ENCODE data around the gene ENC1.
A peak's percentile ranks its signal among the peaks of the same experiment; 100 is the strongest.

ENC1 gene

GRCh38 chr5:74655206-74655605 is 14.7 kb upstream of the ENC1 start:
- DNase-seq: no peak

GRCh38 chr5:74653991-74654390 is 13.5 kb upstream of the ENC1 start:
- no peak for DNase-seq

- no peak for DNase-seq
These were observed 12.0 kb upstream of the ENC1 start for GRCh38 chr5:74652576-74652975.

DNA sequence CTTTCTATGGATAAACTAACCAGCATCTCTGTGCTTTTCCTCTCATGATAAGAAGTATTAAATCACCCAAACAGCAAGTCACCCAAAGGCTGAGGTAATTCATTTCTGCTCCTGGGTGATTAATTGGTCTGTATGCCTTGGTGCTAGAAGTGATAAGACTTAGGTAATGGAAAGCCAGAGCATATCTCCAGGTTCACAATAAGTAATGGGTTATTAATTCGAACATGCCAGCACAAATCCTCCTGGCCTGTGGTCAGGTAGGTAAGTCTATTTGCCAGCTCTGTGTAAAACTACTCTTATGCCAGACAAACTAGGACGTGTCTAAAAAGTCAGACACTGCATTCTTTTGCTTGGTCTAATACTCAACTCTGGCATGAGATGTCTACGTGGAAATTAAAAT is 11.2 kb upstream of the ENC1 start:
- no peak for DNase-seq

GRCh38 chr5:74649421-74649973 is 9.0 kb upstream of the ENC1 start:
- no peak for DNase-seq

GRCh38 chr5:74648835-74649293 is 8.3 kb upstream of the ENC1 start:
- DNase-seq: peak; percentile 21 to 73

GRCh38 chr5:74647096-74647495 is 6.6 kb upstream of the ENC1 start:
- no peak for DNase-seq

DNA sequence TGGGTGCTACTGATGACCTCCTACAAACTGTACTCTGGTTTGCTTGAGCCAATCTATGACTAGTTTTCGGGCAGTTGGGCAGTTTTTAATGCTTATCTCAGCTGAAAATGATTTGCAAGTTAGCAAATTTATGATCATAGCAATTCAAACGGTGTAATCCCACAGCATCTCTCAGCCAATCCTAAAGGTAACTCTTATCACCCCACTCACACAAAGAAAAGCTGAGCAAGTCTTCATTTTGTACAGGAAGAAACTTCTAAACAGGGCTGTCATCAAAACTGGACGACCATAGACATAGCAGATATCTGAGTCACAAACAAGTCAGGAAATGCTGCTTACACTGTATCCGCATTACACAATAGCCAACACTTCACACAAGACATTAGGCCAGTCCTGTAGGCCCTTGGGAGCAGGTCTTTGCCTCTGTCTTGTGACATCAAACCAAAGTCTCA is 2.6 kb upstream of the ENC1 start:
- peak in 1 of 2 donors; percentile 41 for DNase-seq

GRCh38 chr5:74642543-74642863 is 2.0 kb upstream of the ENC1 start:
- DNase-seq: no peak

- DNase-seq: peak; percentile 14 to 31
These were observed 1.4 kb upstream of the ENC1 start for GRCh38 chr5:74641735-74642542.

DNA sequence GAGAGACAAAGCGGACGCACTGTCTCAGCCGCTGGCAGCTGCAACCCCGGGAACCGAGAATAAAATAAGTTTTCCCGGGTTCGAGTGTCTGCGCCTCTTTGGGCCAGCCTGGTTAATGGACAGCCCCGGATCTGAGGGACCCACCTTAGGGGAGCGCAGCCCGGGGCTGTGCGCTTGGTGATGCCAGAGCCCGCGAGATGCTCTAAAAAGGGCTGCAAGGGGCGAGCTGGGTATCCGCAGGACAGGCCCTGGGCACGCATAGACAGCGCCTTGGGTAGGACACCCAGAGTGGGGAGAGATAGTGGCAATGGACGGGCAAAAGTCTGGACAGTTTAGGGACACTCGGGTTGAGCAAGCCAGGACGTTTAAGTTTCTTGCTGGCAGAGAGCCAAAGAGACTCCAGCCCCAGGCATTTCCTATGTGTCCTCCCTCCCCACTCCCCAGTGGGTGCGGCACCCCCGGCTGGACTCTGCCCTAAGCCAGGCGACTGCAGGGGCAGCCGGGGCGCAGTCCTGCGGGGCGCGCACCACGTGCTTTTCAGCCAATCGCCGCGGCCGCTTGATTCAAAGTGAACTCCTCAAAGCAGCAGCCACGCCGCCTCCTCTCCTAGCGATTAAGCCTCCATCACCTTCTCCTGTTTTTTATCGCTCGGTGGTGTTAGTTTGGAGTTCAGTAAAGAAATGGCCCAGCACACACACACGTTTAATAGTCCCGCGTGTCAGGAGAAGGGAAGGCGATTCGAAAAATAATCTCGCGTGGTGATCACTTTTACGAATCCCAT is 616 bp upstream of the ENC1 start:
- DNase-seq: peak; percentile 33 to 41

- DNase-seq: peak; percentile 27 to 37
These were observed 600 bp downstream of the ENC1 start for GRCh38 chr5:74639807-74640449.

DNA sequence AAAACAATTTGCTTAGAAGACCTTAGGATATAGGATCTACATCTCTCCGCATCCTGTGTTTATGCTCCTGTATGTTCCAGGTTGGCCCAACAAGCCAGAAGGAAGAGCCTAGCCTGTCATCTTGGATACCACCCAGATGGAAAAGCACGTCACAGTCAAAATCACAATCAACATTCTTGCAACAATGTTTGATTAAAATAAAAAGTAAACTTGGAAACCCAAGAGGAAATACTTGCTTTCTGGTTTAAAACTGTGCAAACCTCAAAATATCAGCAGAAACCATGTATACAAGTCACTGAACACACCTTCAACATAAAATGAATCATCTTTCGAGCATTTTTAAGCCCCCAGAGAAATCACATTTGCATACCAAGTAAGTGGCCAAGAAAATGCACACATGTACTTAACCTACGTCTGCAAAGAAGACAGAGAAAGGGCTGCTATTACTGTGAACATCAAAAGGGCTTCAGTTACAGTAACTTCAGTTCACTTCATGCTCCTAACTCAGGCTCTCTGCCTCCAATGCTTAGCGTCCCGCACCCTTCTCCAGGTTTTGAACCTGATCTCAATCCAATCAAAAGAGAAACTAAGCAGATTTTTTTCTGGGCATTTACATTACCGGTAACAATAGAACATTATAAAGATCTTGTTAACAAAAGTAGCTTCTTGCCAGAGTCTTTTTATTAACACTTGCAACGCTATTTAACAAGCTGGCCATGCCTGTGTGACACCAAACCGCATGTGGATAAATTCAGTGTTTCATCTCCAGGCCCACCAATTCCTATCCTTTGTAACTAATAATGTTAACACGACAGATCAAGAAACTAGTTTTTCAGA is 1.3 kb downstream of the ENC1 start:
- no peak for DNase-seq

DNA sequence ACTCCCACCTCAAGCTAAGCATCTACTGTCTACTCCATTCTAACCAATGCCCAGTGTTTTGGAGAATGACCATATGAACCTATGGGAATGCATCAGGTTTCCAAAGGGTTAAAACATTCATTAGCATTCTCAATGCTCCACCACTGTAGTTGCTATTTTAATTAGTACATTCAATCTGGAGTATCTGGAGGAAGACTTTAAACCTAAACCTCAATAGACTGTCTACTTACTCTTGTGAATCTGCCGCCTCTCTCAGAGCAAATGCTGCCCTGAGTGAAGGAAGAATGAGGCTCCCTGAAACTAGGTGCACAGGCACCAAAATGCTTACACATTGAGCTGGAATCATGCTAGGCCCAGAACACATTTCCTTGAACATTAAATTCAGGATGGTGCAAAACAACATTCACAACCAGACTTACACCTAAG is 2.0 kb downstream of the ENC1 start:
- DNase-seq: no peak

- no peak for DNase-seq
These were observed 4.0 kb downstream of the ENC1 start for GRCh38 chr5:74636552-74636951.

- DNase-seq: no peak
These were observed 4.4 kb downstream of the ENC1 start for GRCh38 chr5:74636149-74636548.

GRCh38 chr5:74634611-74635286 is 5.8 kb downstream of the ENC1 start:
- no peak for DNase-seq

DNA sequence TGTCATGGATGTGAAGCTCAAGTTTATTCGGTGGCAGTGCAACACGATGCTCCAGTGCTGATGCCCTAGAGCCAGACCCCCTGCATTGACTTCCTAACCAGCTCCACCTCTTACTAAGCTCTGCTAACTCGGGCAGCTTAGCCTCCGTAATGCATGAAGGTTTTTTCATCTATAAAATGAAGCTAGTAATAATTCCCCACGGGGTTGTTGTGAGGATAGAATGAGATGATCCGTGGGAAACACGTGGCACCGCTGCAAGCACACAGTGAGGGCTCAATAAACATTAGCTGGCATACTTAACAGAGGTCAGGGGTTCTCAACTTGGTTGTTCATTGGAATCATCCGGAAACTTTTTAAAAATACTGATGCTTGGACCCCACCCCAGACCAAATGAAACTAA is 6.8 kb downstream of the ENC1 start:
- DNase-seq: no peak

GRCh38 chr5:74632947-74633356 is 7.6 kb downstream of the ENC1 start:
- no peak for DNase-seq

- DNase-seq: peak; percentile 47 to 53
These were observed 9.2 kb downstream of the ENC1 start for GRCh38 chr5:74631081-74631953.
